HAP-1 (cell line): ENCODE data around the gene ST3GAL2.
"Not testable (repeated sequence)": the region's sequence is repeated elsewhere in the genome, so short reads cannot be mapped to it uniquely, and the experiment has no call there.

Source experiments
- DNase-seq, 2 experiments: peaks; one replicate each; pipeline ENCODE4 v3.0.0-alpha.2; 2016 to 2020; ENCODE audit warnings: low spot score in 2 of 2
- H3K27me3 ChIP-seq: fragments of 250-450 bp; sonication (Bioruptor Pico); 2 replicates; pipeline ENCODE4 v1.5.1; 2020; ENCODE audit warnings: low read depth, mild to moderate bottlenecking, moderate library complexity
- H3K36me3 ChIP-seq: fragments of 250-450 bp; sonication (Bioruptor Pico); replicated peaks from 2 replicates; pipeline ENCODE4 v1.5.1; 2020; ENCODE audit warnings: mild to moderate bottlenecking
- H3K4me1 ChIP-seq: fragments of 250-450 bp; sonication (Bioruptor Pico); 2 replicates; pipeline ENCODE4 v1.5.1; 2020; ENCODE audit warnings: mild to moderate bottlenecking
- H3K4me3 ChIP-seq: fragments of 250-450 bp; sonication (Bioruptor Pico); 2 replicates; pipeline ENCODE4 v1.5.1; 2020; ENCODE audit warnings: mild to moderate bottlenecking, moderate library complexity
- H3K9me3 ChIP-seq: fragments of 250-450 bp; sonication (Bioruptor Pico); 2 replicates; pipeline ENCODE4 v1.5.1; 2020; ENCODE audit warnings: mild to moderate bottlenecking, moderate library complexity
- in situ Hi-C: fragments of 300-500 bp; cut with MboI; formaldehyde crosslinking; loops from 3 replicates; pipeline ENCODE4 v1.14.3; 2020; ENCODE audit warnings: low sequenced_read_pairs, inconsistent platforms, mixed read lengths

The ST3GAL2 gene

GRCh38 chr16:70421473-70422311 is 17.2 kb downstream of the ST3GAL2 start:
- no peaks in the 10 kb centered on the region for H3K27me3 ChIP-seq
- in situ Hi-C loops, result no loop called here
- no peaks in the 10 kb centered on the region; the same call in 1 of the 2 replicates for H3K36me3 ChIP-seq
- H3K4me3 ChIP-seq, result no peak overlapping the region
- no peaks in the 10 kb centered on the region for H3K4me1 ChIP-seq
- H3K9me3 ChIP-seq, result no peaks in the 10 kb centered on the region
- no peak for DNase-seq

DNA sequence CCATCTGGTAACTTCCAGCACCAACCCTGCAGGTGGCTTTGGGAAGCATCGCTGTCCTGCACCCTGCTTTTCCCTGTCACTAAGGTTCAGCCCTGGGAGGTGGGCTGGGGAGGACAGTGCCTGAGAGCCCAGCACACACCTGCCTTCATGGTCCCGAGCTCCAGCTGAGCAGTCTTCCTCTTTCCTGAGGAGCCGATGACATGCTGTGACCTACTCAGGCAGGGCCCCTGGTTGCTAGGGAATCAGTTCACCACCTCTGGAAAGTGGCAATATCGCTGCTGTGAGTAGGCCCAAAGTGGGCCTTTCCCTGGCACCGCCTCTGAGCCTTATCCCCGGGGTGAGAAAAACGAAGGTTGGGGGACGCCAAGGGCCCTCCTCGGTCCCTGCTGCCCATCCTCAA is 17.9 kb downstream of the ST3GAL2 start:
- DNase-seq, result no peak
- Histone ChIP-seq H3K36me3 (no peaks in the 10 kb centered on the region; the same call in 1 of the 2 replicates), H3K27me3 (no peaks in the 10 kb centered on the region), H3K4me1 (no peaks in the 10 kb centered on the region), H3K9me3 (no peaks in the 10 kb centered on the region), H3K4me3 (no peak overlapping the region)
- in situ Hi-C loops, result no loop called here

- in situ Hi-C loops, result no loop called here
- no peaks in the 10 kb centered on the region; the same call in 1 of the 2 replicates for H3K36me3 ChIP-seq
- no peaks in the 10 kb centered on the region for H3K9me3 ChIP-seq
- H3K27me3 ChIP-seq, result no peaks in the 10 kb centered on the region
- DNase-seq, result no peak
- H3K4me3 ChIP-seq, result no peak overlapping the region
- no peaks in the 10 kb centered on the region for H3K4me1 ChIP-seq
Measured at GRCh38 chr16:70419384-70420327, 19.2 kb downstream of the ST3GAL2 start.

DNA sequence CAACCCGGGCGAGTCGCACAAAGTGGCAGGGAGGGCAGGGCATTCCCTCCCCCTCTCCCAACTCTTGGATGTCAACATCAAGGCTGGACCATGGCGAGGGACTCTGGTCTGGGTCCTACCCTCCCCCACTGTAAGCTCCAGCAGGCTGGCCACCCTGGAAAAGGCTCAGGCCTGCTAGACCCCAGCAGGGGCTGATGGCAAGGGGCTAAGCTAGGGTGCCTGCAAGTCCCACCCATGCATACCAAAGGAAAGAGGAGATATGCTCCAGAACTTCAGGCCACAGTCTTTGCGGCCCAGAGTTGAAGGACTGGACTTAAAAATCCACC is 19.9 kb downstream of the ST3GAL2 start:
- Histone ChIP-seq H3K4me1 (no peaks in the 10 kb centered on the region), H3K9me3 (no peaks in the 10 kb centered on the region)
- in situ Hi-C loops, result no loop called here

DNA sequence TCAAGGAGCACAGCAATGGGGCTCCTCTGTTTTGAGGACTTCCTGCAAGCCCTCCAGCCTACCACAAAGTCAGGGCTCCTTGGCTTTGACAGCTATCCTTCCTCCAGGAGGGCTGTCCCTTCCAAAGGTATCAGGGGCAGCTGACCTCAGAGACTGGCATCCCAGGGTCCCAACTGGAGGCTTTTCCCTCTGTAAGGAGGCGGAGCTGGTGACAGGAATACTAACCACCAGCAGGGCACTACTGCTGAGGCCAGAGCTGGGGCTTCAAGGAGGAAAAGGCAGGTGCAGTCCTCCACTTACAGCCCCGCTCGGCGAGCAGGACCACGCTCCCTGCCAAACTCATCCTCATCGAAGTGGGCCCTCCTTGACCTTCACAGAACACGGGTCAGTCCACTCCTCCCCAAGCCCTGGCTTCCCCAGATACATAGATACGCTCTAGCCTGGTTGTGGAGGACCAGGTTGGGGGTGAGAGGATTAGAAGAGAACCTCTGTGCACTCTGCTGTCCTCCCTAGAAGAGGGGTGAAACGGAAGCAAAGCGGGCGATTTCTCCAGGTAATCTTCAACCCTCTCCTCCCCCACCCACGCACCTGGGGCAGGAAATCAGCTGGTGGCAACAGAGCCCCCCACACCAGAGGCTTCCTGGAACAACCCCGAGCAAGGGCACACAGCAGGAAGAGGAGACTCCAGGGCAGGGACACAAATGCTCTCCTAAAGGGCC is 20.5 kb downstream of the ST3GAL2 start:
- no peaks in the 10 kb centered on the region for H3K27me3 ChIP-seq
- in situ Hi-C loops, result no loop called here
- H3K36me3 ChIP-seq, result no peaks in the 10 kb centered on the region
- H3K4me1 ChIP-seq, result no peaks in the 10 kb centered on the region
- H3K4me3 ChIP-seq, result no peak overlapping the region
- DNase-seq, result no peak
- no peaks in the 10 kb centered on the region for H3K9me3 ChIP-seq

More for the DNA sequence above, 19.9 kb downstream of the ST3GAL2 start:
- H3K4me3 ChIP-seq, result no peak overlapping the region
- no peaks in the 10 kb centered on the region for H3K36me3 ChIP-seq
- no peak for DNase-seq
- H3K27me3 ChIP-seq, result no peaks in the 10 kb centered on the region

DNA sequence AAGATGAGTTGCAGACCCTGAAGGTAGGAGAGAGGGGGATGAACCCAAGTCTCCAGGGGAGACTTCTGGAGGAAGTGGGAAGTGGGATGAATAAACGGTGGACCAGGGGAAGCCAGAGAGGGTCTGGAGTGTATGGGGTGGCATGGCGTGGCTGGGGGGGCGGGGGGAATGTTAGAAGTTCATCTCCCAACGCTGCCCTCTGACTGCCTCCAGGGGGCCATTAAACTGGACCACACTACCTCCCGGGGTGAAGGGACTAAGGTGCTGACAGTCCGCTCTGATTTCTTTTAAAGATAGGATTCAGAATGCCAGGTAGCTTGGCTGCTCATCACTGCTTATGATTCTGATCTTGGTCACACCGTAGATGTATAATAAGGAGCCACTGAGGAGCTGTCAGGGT is 21.2 kb downstream of the ST3GAL2 start:
- no peaks in the 10 kb centered on the region for H3K36me3 ChIP-seq
- in situ Hi-C loops, result no loop called here

DNA sequence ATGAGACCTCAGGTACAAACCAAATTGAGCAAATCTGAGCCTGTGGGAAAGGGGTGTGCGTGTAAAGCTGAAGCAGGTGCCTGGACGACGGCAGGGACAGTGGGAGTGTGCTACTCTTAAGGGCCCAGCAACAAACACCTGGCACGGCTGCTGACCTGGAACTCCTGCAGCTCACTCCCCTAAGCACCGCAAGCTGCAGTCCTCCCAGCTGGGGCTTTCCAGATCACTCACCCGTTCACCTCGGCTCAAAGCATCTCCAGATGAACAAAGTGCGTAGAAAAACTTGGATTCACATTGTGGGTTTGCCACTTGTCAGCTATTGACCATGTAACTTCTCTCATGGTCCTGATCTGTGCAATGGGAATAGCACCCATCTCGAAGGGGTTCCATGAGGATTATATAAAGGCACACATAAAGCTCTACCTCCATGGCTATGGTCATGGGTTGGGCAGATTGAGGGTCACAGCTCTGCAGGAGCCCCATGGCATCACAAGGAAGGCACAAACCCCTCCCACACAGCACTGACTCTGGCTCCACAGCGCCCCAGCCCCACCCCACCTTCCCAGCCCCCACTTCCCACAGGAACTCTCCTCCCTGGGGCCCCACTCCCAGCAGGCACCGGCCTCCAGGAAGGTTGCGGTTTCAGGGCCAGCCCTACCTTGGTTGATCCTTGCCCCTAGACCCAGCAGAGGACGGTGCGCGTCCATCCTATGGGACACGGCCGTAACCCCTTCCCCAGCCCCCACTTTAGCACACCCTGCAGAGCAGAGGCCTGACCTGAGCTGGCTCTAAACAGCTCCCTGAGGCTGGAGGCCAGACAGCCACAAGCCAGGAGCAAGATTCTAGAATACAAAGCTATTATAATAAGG is 21.9 kb downstream of the ST3GAL2 start:
- no peak for DNase-seq
- H3K4me1 ChIP-seq, result no peaks in the 10 kb centered on the region
- no peaks in the 10 kb centered on the region for H3K36me3 ChIP-seq

More for the DNA sequence above, 21.2 kb downstream of the ST3GAL2 start:
- H3K9me3 ChIP-seq, result no peaks in the 10 kb centered on the region
- H3K4me3 ChIP-seq, result no peak overlapping the region
- no peaks in the 10 kb centered on the region for H3K4me1 ChIP-seq
- H3K27me3 ChIP-seq, result no peaks in the 10 kb centered on the region
- DNase-seq, result no peak

GRCh38 chr16:70413572-70413971 is 25.3 kb downstream of the ST3GAL2 start:
- DNase-seq, in situ Hi-C loops, H3K27me3 ChIP-seq, H3K4me3 ChIP-seq, H3K36me3 ChIP-seq, H3K4me1 ChIP-seq, H3K9me3 ChIP-seq: not testable (repeated sequence)

More for the DNA sequence above, 21.9 kb downstream of the ST3GAL2 start:
- in situ Hi-C loops, result no loop called here
- H3K4me3 ChIP-seq, result no peak overlapping the region
- H3K27me3 ChIP-seq, result no peaks in the 10 kb centered on the region
- H3K9me3 ChIP-seq, result no peaks in the 10 kb centered on the region

- in situ Hi-C loops, result no loop called here
- no peak for DNase-seq
- no peaks in the 10 kb centered on the region for H3K27me3 ChIP-seq
- H3K4me1 ChIP-seq, result no peaks in the 10 kb centered on the region
- no peaks in the 10 kb centered on the region for H3K9me3 ChIP-seq
- no peak overlapping the region for H3K4me3 ChIP-seq
- no peaks in the 10 kb centered on the region for H3K36me3 ChIP-seq
Measured at GRCh38 chr16:70412385-70412784, 26.5 kb downstream of the ST3GAL2 start.

DNA sequence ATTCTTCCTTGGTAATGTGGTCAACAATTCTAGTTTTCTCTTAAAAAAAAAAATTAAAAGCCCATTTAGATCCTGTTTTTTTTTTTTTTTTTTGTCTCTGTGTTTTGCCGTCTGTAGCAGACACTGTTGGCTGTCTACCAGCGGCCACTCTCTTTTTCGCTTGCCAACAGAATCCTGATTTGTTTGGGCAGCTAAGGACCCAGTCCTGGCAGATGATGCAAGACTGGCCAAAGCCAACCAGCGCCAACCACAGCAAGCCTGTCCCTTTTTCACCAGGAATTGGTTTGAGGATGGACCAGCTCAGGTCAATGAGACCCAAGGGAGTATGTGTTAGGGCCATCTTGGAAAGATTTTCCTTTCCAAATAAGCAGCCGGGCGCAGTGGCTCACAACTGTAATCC is 28.2 kb downstream of the ST3GAL2 start:
- Histone ChIP-seq H3K36me3 (no peaks in the 10 kb centered on the region), H3K4me3 (no peak overlapping the region), H3K27me3 (no peaks in the 10 kb centered on the region), H3K4me1 (no peaks in the 10 kb centered on the region), H3K9me3 (no peaks in the 10 kb centered on the region)
- no peak for DNase-seq
- in situ Hi-C loops, result no loop called here

GRCh38 chr16:70407811-70408274 is 31.1 kb downstream of the ST3GAL2 start:
- no peak overlapping the region for H3K4me3 ChIP-seq

DNA sequence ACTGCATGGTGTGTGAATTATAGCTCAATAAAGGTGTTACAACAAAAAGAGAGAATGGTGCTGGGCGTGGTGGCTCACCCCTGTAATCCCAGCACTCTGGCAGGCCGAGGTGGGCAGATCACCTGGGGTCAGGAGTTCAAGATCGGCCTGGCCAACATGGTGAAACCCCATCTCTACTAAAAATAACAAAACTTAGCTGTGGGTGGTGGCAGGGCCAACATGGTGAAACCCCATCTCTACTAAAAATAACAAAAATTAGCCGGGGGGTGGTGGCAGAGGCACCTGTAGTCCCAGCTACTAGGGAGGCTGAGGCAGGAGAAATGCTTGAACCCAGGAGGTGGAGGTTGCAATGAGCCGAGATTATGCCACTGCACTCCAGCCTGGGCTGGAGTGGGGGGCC is 32.8 kb downstream of the ST3GAL2 start:
- H3K36me3 ChIP-seq, H3K27me3 ChIP-seq, H3K4me3 ChIP-seq, in situ Hi-C loops, H3K9me3 ChIP-seq, H3K4me1 ChIP-seq, DNase-seq: not testable (repeated sequence)

More at GRCh38 chr16:70407811-70408274, 31.1 kb downstream of the ST3GAL2 start:
- H3K4me1 ChIP-seq, result no peaks in the 10 kb centered on the region
- H3K36me3 ChIP-seq, result no peaks in the 10 kb centered on the region
- no peak for DNase-seq
- H3K27me3 ChIP-seq, result no peaks in the 10 kb centered on the region
- H3K9me3 ChIP-seq, result no peaks in the 10 kb centered on the region
- in situ Hi-C loops, result no loop called here
